GM19238 (cell line): ENCODE results near the gene AHRR.

Experiments
- DNase-seq: peaks from one replicate; pipeline ENCODE4 v3.0.0; 2011; ENCODE audit warnings: low spot score; ENCODE audit not compliant: insufficient read length

AHRR gene

GRCh38 chr5:428754-429452 lies 107.4 kb downstream of the AHRR start:
- DNase-seq = no peak

- DNase-seq = no peak
Observed at GRCh38 chr5:429453-430188, 108.1 kb downstream of the AHRR start.

GRCh38 chr5:430214-430925 lies 108.9 kb downstream of the AHRR start:
- DNase-seq = no peak

GRCh38 chr5:431001-431710 lies 109.6 kb downstream of the AHRR start:
- peak; percentile 72 for DNase-seq

GRCh38 chr5:431711-432050 lies 110.2 kb downstream of the AHRR start:
- DNase-seq = no peak

GRCh38 chr5:432201-432927 lies 110.8 kb downstream of the AHRR start:
- DNase-seq = no peak

GRCh38 chr5:432928-433791 lies 111.6 kb downstream of the AHRR start:
- no peak for DNase-seq

GRCh38 chr5:433836-434235 lies 112.3 kb downstream of the AHRR start:
- no peak for DNase-seq

GRCh38 chr5:434443-435146 lies 113.1 kb downstream of the AHRR start:
- no peak for DNase-seq

GRCh38 chr5:435156-435790 lies 113.8 kb downstream of the AHRR start:
- DNase-seq = no peak

GRCh38 chr5:435961-436640 lies 114.6 kb downstream of the AHRR start:
- DNase-seq = no peak

GRCh38 chr5:436641-436975 lies 115.1 kb downstream of the AHRR start:
- no peak for DNase-seq

- no peak for DNase-seq
Observed at GRCh38 chr5:437281-437771, 115.8 kb downstream of the AHRR start.

GRCh38 chr5:438481-438981 lies 117.0 kb downstream of the AHRR start:
- DNase-seq = no peak

GRCh38 chr5:439181-439580 lies 117.7 kb downstream of the AHRR start:
- DNase-seq = no peak

- no peak for DNase-seq
Observed at GRCh38 chr5:439636-440035, 118.1 kb downstream of the AHRR start.

- no peak for DNase-seq
Observed at GRCh38 chr5:440401-441201, 119.1 kb downstream of the AHRR start.

GRCh38 chr5:441996-442334 lies 120.5 kb downstream of the AHRR start:
- DNase-seq = no peak
